NCI-H510A (cell line): ENCODE data around the gene ARHGAP9.
"Not testable (repeated sequence)": the region's sequence is repeated elsewhere in the genome, so short reads cannot be mapped to it uniquely, and the experiment has no call there.

ENCODE experiments used
- DNase-seq: peaks from one replicate; lab custom pipeline; 2025; lab: John Stamatoyannopoulos, UW

The ARHGAP9 gene

DNA sequence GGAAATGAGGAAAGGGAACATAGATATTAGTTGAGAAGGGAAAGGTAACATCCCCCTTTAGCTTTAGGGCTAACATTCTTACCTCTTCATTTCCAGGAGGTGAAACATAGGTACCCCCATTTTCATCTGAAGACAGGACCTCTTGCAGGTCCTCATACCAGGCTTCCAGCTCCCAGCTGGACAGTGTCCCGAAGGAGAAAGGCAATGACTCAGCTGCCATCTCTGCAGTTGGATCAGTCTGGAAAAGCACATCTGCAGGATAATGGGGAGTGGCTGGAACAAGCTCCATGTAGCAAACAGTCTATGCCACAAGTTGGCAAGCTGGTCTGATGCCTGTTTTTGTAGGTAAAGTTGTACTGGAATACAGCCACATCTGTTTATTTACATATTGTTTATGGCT is 37.5 kb upstream of the ARHGAP9 start:
- no peak for DNase-seq

- DNase-seq, result no peak
These were observed 37.0 kb upstream of the ARHGAP9 start for GRCh38 chr12:57516617-57517153.

- DNase-seq, result no peak
These were observed 36.4 kb upstream of the ARHGAP9 start for GRCh38 chr12:57515934-57516541.

DNA sequence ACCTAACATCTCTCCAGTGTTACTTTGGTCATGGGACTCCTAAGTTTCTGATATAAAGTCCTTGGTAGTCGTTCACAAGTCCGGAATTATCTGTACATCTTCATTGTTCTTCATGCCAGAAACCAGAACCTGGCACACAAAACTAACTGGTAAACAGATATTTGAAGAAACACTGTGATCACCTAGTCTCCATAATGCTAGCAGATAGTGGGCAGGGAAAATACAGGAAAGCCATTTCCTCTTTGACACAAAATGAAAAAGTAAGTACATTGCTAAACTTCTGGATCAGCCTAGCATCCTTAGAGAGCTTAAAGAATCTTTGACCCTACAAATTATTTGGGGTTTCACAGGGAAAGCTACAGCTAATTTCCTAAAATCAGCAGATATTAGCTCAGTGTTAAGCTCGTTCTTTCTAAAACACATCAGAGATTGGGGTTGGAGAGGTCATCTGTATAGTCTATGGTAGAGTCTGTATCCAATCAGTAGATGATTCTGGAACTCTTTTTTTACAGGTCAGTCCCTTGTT is 35.8 kb upstream of the ARHGAP9 start:
- no peak for DNase-seq

GRCh38 chr12:57514720-57515407 is 35.2 kb upstream of the ARHGAP9 start:
- DNase-seq, result peak; percentile 35

DNA sequence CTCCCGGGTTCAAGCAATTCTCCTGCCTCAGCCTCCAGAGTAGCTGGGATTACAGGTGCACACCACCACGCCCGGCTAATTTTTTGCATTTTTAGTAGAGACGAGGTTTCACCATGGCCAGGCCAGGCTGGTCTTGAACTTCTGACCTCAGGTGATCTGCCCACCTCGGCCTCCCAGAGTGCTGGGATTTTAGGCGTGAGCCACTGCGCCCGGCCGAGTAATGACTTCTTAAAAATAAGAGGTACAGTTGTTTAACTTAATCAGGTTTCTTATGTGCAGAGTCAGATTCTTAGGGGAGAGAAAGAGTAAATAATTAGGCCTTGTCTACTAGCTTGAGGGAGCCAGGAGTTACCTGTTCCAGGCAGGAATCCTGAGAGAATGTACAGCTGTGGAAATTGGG is 34.6 kb upstream of the ARHGAP9 start:
- DNase-seq, result not testable (repeated sequence)

DNA sequence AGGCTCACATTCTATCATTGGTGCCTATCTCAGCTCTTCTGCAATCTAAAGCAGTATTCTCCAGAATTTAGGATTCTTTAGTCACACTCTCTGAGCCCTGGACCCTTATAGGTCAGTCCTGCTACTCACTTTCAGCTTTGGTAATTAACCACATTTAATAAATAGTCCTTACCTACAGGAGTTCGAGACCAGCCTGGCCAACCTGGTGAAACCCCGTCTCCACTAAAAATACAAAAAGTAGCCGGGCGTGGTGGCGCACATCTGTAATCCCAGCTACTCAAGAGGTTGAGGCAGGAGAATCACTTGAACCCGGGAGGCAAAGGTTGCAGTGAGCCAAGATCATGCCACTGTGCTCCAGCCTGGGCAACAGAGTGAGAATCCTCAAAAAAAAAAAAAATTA is 34.0 kb upstream of the ARHGAP9 start:
- not testable (repeated sequence) for DNase-seq

GRCh38 chr12:57513266-57513665 is 33.6 kb upstream of the ARHGAP9 start:
- DNase-seq, result no peak

GRCh38 chr12:57512665-57513064 is 33.0 kb upstream of the ARHGAP9 start:
- DNase-seq, result no peak

- DNase-seq, result no peak
These were observed 32.1 kb upstream of the ARHGAP9 start for GRCh38 chr12:57511588-57512325.

GRCh38 chr12:57511161-57511560 is 31.5 kb upstream of the ARHGAP9 start:
- DNase-seq, result no peak

DNA sequence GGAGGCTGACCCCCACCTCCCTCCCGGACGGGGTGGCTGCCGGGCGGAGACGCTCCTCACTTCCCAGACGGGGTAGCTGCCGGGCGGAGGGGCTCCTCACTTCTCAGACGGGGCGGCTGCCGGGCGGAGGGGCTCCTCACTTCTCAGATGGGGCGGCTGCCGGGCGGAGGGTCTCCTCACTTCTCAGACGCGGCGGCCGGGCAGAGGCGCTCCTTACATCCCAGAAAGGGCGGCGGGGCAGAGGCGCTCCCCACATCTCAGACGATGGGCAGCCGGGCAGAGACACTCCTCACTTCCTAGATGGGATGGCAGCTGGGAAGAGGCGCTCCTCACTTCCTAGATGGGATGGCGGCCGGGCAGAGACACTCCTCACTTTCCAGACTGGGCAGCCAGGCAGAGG is 28.1 kb upstream of the ARHGAP9 start:
- not testable (repeated sequence) for DNase-seq

DNA sequence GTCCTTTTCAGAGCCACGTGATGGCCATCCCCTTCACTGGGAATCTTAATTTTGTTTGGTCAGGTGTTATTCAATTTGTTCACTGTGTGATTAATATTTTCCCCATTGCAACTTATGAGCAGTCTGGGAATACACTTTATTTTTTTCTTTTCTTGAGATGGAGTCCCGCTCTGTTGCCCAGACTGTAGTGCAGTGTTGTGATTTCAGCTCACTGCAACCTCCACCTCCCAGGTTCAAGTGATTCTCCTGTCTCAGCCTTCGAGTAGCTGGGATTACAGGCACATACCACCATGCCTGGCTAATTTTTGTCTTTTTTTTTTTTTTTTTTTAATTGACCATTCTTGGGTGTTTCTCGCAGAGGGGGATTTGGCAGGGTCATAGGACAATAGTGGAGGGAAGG is 26.9 kb upstream of the ARHGAP9 start:
- DNase-seq, result not testable (repeated sequence)

DNA sequence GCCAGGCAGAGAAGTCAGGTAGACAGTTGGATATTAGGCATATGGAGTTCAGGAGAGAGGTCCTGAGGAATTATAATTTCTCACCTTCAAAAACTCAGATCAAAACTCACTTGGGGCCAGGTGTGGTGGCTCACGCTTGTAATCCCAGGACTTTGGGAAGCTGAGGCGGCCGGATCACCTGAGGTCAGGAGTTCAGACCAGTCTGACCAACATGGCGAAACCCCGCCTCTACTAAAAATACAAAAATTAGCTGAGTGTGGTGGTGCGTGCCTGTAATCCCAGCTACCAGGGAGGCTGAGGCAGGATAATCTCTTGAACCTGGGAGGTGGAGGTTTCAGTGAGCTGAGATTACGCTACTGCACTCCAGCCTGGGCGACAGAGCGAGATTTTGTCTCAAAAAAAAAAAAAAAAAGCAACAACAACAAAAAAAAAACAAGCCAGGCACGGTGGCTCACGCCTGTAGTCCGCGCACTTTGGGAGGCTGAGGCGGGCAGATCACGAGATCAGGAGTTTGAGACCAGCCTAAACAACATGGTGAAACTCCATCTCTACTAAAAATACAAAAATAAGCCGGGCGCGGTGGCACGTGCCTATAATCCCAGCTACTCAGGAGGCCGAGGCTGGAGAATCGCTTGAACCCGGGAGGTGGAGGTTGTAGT is 22.8 kb upstream of the ARHGAP9 start:
- DNase-seq, result not testable (repeated sequence)

DNA sequence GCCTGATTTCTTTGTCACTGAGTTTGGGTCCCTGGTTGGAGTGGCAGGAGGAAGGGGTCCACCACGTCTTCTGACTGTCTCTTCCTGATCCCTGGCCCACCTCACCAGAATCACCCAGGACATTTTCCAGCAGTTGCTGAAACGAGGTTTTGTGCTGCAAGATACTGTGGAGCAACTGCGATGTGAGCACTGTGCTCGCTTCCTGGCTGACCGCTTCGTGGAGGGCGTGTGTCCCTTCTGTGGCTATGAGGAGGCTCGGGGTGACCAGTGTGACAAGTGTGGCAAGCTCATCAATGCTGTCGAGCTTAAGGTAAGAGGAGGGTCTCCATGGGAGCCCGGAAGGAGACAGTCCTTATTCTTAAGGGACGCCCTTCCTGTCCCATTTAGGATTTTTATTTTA is 20.5 kb upstream of the ARHGAP9 start:
- DNase-seq, result no peak

DNA sequence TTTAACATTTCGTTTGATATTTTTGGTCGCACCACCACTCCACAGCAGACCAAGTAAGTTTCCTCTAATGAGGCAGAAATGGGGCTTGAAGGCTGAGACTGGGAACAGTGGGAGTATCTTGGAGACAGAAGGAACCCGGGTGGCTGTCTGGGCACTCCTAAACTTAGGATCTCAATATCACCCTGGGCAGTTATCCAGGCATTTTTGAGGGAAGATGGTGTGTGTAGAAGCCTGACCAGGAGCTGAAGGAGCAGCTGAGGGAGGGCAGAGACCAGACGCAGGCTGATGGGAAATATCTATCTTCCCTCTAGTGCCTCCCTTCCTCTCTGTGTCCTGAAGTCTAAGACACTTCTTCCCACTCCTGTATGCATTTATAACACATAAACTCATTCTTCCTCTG is 18.9 kb upstream of the ARHGAP9 start:
- no peak for DNase-seq

DNA sequence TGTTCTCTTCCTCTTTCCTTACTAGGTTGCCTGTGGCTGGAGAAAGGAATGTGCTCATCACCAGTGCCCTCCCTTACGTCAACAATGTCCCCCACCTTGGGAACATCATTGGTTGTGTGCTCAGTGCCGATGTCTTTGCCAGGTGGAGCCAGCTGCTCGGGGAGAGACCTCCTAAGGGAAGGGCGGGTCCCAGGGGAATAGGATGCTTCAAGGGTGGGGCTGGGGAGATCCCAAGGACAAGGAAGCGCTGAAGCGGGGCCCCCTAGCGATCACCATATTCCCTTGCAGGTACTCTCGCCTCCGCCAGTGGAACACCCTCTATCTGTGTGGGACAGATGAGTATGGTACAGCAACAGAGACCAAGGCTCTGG is 18.5 kb upstream of the ARHGAP9 start:
- DNase-seq, result no peak

DNA sequence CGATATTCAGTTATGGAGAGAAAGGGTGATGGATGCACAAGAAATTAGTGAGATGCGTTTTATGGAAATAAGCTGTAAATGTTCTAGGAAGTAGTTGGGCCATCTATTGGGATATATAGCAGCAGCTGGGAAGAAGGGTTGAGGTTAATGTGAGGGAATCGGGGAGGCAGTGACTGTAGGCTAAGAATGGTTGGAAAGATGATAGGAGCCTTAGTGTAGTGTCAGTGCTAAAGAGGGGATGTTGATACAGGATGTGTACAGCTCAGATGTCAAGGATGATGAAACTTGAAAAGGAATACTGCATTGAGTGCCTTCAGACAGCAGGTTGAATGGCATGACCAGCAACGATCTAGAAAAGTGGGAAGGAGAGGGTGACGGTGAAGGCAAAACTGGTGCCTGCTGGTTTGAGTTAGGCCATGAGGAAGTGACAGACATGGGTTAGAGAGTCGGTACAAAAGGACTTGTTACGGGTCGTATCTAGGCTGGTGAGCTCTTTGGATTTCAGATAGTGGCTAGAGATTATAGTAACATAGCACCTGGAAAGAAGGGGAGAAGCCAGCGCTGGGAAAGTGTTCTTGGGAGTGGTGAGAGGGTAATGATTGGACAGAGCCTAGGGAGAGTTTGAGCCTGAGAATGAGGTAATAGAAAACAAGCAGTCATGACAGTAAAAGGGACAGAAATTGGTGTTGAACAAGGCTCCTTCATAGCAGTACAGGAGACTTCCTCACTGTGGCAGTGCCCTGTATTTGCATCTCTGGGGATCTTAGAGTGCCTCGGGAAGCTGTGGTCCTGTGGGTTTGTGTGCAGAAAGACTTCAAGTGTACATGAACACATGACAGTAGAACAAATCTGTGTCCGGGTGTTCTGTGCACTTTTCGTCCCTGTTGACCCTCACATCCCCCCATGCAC is 17.8 kb upstream of the ARHGAP9 start:
- no peak for DNase-seq

DNA sequence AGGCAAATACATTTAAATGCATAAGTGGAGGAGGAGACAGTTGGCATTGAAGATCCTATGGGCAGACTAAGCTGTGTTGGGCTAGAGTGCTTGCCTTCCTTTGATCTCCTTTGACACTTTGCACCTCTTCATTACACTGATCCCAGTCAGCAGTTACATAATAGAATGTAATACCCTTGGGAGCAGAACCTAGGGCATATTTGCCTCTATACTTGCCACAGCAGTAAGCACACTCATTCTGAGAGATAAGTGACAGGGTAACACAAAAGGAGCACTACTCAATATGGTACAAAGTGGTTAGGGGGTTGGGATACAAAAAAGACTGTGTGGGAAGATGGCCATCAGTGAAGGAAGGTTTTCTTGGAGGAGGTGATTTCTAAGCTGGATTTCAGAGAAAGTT is 17.2 kb upstream of the ARHGAP9 start:
- DNase-seq, result no peak

- not testable (repeated sequence) for DNase-seq
These were observed 15.5 kb upstream of the ARHGAP9 start for GRCh38 chr12:57495051-57495701.
